SK-N-SH (cell line): ENCODE results near the gene NXPH4. TPM values are rescaled to one million over a fixed set of nuclear protein-coding genes. Genes with fewer than 3 reads are reported as not detected.

Experiments used
- CTCF ChIA-PET: fragments of 300-600, 350-600 bp; formaldehyde crosslinking; extraction: SDS; loops from one replicate; lab custom pipeline; 2021; lab: Yijun Ruan, JAX
- POLR2A ChIA-PET: fragments of 350-600 bp; sonication (Branson Sonifier 250); formaldehyde crosslinking; extraction: SDS; loops from one replicate; lab custom pipeline; 2020; ENCODE audit warnings: antibody characterized with exemption, inconsistent platforms; lab: Yijun Ruan, JAX
- DNase-seq: peaks from one replicate; pipeline ENCODE4 v3.0.0; 2012
- H2AFZ ChIP-seq: fragments of 200-600 bp; sonication (generic); 2 replicates; pipeline ENCODE4 v1.8.1; 2016; ENCODE audit warnings: antibody characterized with exemption, mild to moderate bottlenecking, low read depth
- H3F3A ChIP-seq: fragments of 200-600 bp; sonication (generic); replicated peaks from 2 replicates; pipeline ENCODE3; 2016; ENCODE audit warnings: antibody characterized with exemption, mild to moderate bottlenecking; ENCODE audit not compliant: insufficient read depth
- H3K27ac ChIP-seq, 2 experiments: fragments of 200-500 bp in 1 of 2; fragments of 200-600 bp in 1 of 2; sonication (Bioruptor generic) in 1 of 2; sonication (generic), shearing (Covaris generic) in 1 of 2; 2 replicates each; pipeline versions ENCODE4 v1.5.1 to v1.6.1; 2014 to 2016; ENCODE audit warnings: low read depth in 2 of 2, inconsistent platforms in 1 of 2, low read length in 1 of 2, mild to moderate bottlenecking in 1 of 2, mixed read lengths in 1 of 2
- H3K27me3 ChIP-seq: fragments of 200-600 bp; sonication (generic), shearing (Covaris generic); 2 replicates; pipeline ENCODE4 v1.6.1; 2016; ENCODE audit warnings: mixed run types; ENCODE audit not compliant: insufficient read depth
- H3K36me3 ChIP-seq, 2 experiments: fragments of 200-500 bp in 1 of 2; fragments of 200-600 bp in 1 of 2; sonication (Bioruptor generic) in 1 of 2; sonication (generic) in 1 of 2; replicated peaks in 1 of 2; 2 replicates each; pipeline versions ENCODE3 to v1.5.1; 2014 to 2016; ENCODE audit warnings: low read length in 1 of 2, mild to moderate bottlenecking in 1 of 2; ENCODE audit not compliant: insufficient read depth in 2 of 2, control insufficient read depth in 1 of 2
- H3K4me1 ChIP-seq, 2 experiments: fragments of 200-500 bp in 1 of 2; fragments of 200-600 bp in 1 of 2; sonication (Bioruptor generic) in 1 of 2; sonication (generic), shearing (Covaris generic) in 1 of 2; 2 replicates each; pipeline versions ENCODE4 v1.5.1 to v1.6.1; 2014 to 2016; ENCODE audit warnings: low read depth in 1 of 2, low read length in 1 of 2, mixed run types in 1 of 2; ENCODE audit not compliant: insufficient read depth in 2 of 2, control insufficient read depth in 1 of 2
- H3K4me2 ChIP-seq: fragments of 200-600 bp; sonication (generic), shearing (Covaris generic); 2 replicates; pipeline ENCODE4 v1.6.1; 2017; ENCODE audit warnings: mixed run types
- H3K4me3 ChIP-seq, 2 experiments: fragments of 200-500 bp in 1 of 2; fragments of 200-600 bp in 1 of 2; sonication (Bioruptor generic) in 1 of 2; sonication (generic), shearing (Covaris generic) in 1 of 2; 2 replicates each; pipeline versions ENCODE4 v1.5.1 to v1.8.1; 2014 to 2016; ENCODE audit warnings: low read depth in 2 of 2, inconsistent platforms in 1 of 2, low read length in 1 of 2, mild to moderate bottlenecking in 1 of 2, mixed read lengths in 1 of 2, moderate library complexity in 1 of 2
- H3K79me2 ChIP-seq: fragments of 200-600 bp; sonication (generic); 2 replicates; pipeline ENCODE4 v1.8.1; 2017; ENCODE audit warnings: mild to moderate bottlenecking; ENCODE audit not compliant: insufficient read depth
- H3K9ac ChIP-seq: fragments of 200-600 bp; sonication (generic); 2 replicates; pipeline ENCODE4 v1.6.1; 2017; ENCODE audit warnings: mixed run types
- H3K9me2 ChIP-seq: fragments of 200-600 bp; sonication (generic); 2 replicates; pipeline ENCODE4 v1.6.1; 2017; ENCODE audit warnings: mixed run types
- H3K9me3 ChIP-seq: fragments of 200-600 bp; sonication (generic); 2 replicates; pipeline ENCODE4 v1.6.1; 2017; ENCODE audit warnings: mixed run types, mild to moderate bottlenecking, moderate library complexity
- H4K20me1 ChIP-seq: fragments of 200-600 bp; sonication (generic); 2 replicates; pipeline ENCODE4 v1.6.1; 2017; ENCODE audit warnings: mild to moderate bottlenecking, mixed run types; ENCODE audit not compliant: insufficient read depth
- ELF1 ChIP-seq: IDR thresholded peaks from 2 replicates; pipeline ENCODE4 v1.4.0; 2012
- EP300 ChIP-seq, 2 experiments: IDR thresholded peaks; 2 replicates each; pipeline versions ENCODE4 v1.4.0 to v1.6.1; 2012; ENCODE audit warnings: borderline replicate concordance in 1 of 2, low read depth in 1 of 2, low read length in 1 of 2
- EZH2phosphoT487 ChIP-seq: fragments of 200-600 bp; sonication (generic); IDR thresholded peaks from 2 replicates; pipeline ENCODE4 v1.6.1; 2017; ENCODE audit warnings: low read depth, mixed run types, mild to moderate bottlenecking, antibody characterized with exemption, moderate library complexity, borderline replicate concordance
- FOSL2 ChIP-seq: IDR thresholded peaks from 2 replicates; pipeline ENCODE4 v1.4.0; 2012; ENCODE audit warnings: low read depth, mild to moderate bottlenecking, moderate library complexity, borderline replicate concordance
- FOXM1 ChIP-seq: IDR thresholded peaks from 2 replicates; pipeline ENCODE4 v1.4.0; 2012; ENCODE audit warnings: low read depth, mild to moderate bottlenecking
- GABPA ChIP-seq: IDR thresholded peaks from 2 replicates; pipeline ENCODE4 v1.4.0; 2012; ENCODE audit warnings: low read depth, mild to moderate bottlenecking
- IRF3 ChIP-seq: fragments of 150-350 bp; IDR thresholded peaks from 2 replicates; pipeline ENCODE4 v1.6.1; 2016; ENCODE audit warnings: mild to moderate bottlenecking, low read depth, low read length
- JUND ChIP-seq: IDR thresholded peaks from 2 replicates; pipeline ENCODE4 v1.4.0; 2012
- MAX ChIP-seq: IDR thresholded peaks from 2 replicates; pipeline ENCODE4 v1.4.0; 2012; ENCODE audit warnings: low read depth
- MEF2A ChIP-seq: IDR thresholded peaks from 2 replicates; pipeline ENCODE4 v1.4.0; 2012; ENCODE audit warnings: low read depth, borderline replicate concordance
- MXI1 ChIP-seq: IDR thresholded peaks from 2 replicates; pipeline ENCODE4 v1.6.1; 2012; ENCODE audit warnings: mild to moderate bottlenecking, low read depth, low read length, improper control_type of control experiment
- RAD21 ChIP-seq: IDR thresholded peaks from 2 replicates; pipeline ENCODE4 v1.6.1; 2012; ENCODE audit warnings: mild to moderate bottlenecking, low read length
- RFX5 ChIP-seq: IDR thresholded peaks from 2 replicates; pipeline ENCODE4 v1.6.1; 2012; ENCODE audit warnings: mild to moderate bottlenecking, improper control_type of control experiment, low read length
- RXRA ChIP-seq: IDR thresholded peaks from 2 replicates; pipeline ENCODE4 v1.4.0; 2012; ENCODE audit warnings: low read depth, mild to moderate bottlenecking, borderline replicate concordance
- TAF1 ChIP-seq: IDR thresholded peaks from 2 replicates; pipeline ENCODE4 v1.6.1; 2012; ENCODE audit warnings: low read depth, mild to moderate bottlenecking, low read length, moderate library complexity, borderline replicate concordance
- TCF12 ChIP-seq: IDR thresholded peaks from 2 replicates; pipeline ENCODE4 v1.4.0; 2012
- TEAD4 ChIP-seq: IDR thresholded peaks from 2 replicates; pipeline ENCODE4 v1.4.0; 2012; ENCODE audit warnings: mild to moderate bottlenecking, borderline replicate concordance; ENCODE audit not compliant: insufficient read depth
- USF2 ChIP-seq: fragments of 150-350 bp; IDR thresholded peaks from 2 replicates; pipeline ENCODE4 v1.6.1; 2017; ENCODE audit warnings: antibody characterized with exemption, low read length, low read depth, borderline replicate concordance
- YY1 ChIP-seq: IDR thresholded peaks from 2 replicates; pipeline ENCODE4 v1.4.0; 2012; ENCODE audit warnings: low read depth, mild to moderate bottlenecking
- WGBS: methylation state at CpG from one replicate; pipeline ENCODE4 v1.1.6; 2017; ENCODE audit warnings: low lambda C conversion rate; 5-methylcytosine and 5-hydroxymethylcytosine counted together
- polyA plus RNA-seq, 3 experiments: library from polyadenylated mRNA; depleted of rRNA; stranded (reverse); fragments of >200 nt; gene quantifications; 2 replicates each; pipeline ENCODE4 v1.2.3, GENCODE V29; 2012
- TF ChIP-seq, protein P1 (sequence below): fragments of 200-600 bp; sonication (generic); IDR thresholded peaks from 2 replicates; pipeline ENCODE4 v1.6.1; 2017; ENCODE audit warnings: antibody characterized with exemption, mild to moderate bottlenecking, moderate library complexity

NXPH4 gene
- polyA plus RNA-seq, 1 of the 3 experiments (the other 2 are of a cell fraction) = 0.31 TPM

GRCh38 chr12:57195186-57195585, 21.4 kb upstream of the NXPH4 start:
- Histone ChIP-seq H3K79me2 (no peaks in the 10 kb centered on the region), H3K36me3 (peaks cover 7 to 85% of the 10 kb centered on the region in 2 experiments), H3K4me1 (no peaks in the 10 kb centered on the region), H3K9ac (no peak overlapping the region), H3K4me3 (no peak overlapping the region), H2AFZ (no peak overlapping the region), H3K4me2 (no peak overlapping the region), H3F3A (peaks cover 3% of the 10 kb centered on the region), H4K20me1 (no peaks in the 10 kb centered on the region), H3K9me2 (no peaks in the 10 kb centered on the region), H3K9me3 (no peaks in the 10 kb centered on the region), H3K27me3 (no peaks in the 10 kb centered on the region), H3K27ac (no peak overlapping the region)
- WGBS = 92% methylated on average over 13 of the region's 19 CpGs
- POLR2A ChIA-PET = no interaction called here
- CTCF ChIA-PET = interaction anchor here (1.6 to 31.5 kb wide), 5 partner anchors 13 to 84 kb away, joined by 4 to 616 read pairs (median 12); partner anchors contain the start of genes LRP1-AS and STAT6
- TF ChIP-seq TEAD4 = no peak
- TF ChIP-seq ELF1 = no peak
- TF ChIP-seq TAF1 = no peak
- TF ChIP-seq RAD21 = no peak
- no peak for TF ChIP-seq YY1
- no peak for TF ChIP-seq IRF3
- no peak for TF ChIP-seq FOSL2
- no peak for DNase-seq

GRCh38 chr12:57195611-57196371, 20.8 kb upstream of the NXPH4 start:
- Histone ChIP-seq H2AFZ (no peak overlapping the region), H4K20me1 (no peaks in the 10 kb centered on the region), H3K36me3 (peaks cover 2 to 81% of the 10 kb centered on the region in 2 experiments), H3K27me3 (no peaks in the 10 kb centered on the region), H3F3A (no peaks in the 10 kb centered on the region), H3K4me1 (no peaks in the 10 kb centered on the region), H3K9ac (no peak overlapping the region), H3K79me2 (no peaks in the 10 kb centered on the region), H3K4me3 (no peak overlapping the region), H3K9me2 (no peaks in the 10 kb centered on the region), H3K9me3 (no peaks in the 10 kb centered on the region), H3K27ac (no peak overlapping the region), H3K4me2 (no peak overlapping the region)
- POLR2A ChIA-PET = interaction anchor here (1.1 kb wide), 1 partner anchor 8 kb away, joined by 3 read pairs; no protein-coding TSS in a partner anchor
- CTCF ChIA-PET = interaction anchor here (0.6 to 31.5 kb wide), 8 partner anchors 13 to 84 kb away, joined by 3 to 616 read pairs (median 5); partner anchors contain the start of genes LRP1-AS and STAT6
- no peak for DNase-seq
- WGBS = 88% methylated on average over 13 of the region's 34 CpGs
- TF ChIP-seq ELF1 = no peak
- no peak for TF ChIP-seq RFX5
- TF ChIP-seq JUND = no peak
- no peak for TF ChIP-seq FOXM1
- no peak for TF ChIP-seq MXI1
- no peak for TF ChIP-seq RXRA
- no peak for TF ChIP-seq TEAD4
- TF ChIP-seq USF2 = no peak
- TF ChIP-seq GABPA = no peak
- no peak for TF ChIP-seq TCF12
- no peak for TF ChIP-seq MAX
- TF ChIP-seq TAF1 = no peak
- no peak for TF ChIP-seq EZH2phosphoT487
- TF ChIP-seq, protein P1, sequence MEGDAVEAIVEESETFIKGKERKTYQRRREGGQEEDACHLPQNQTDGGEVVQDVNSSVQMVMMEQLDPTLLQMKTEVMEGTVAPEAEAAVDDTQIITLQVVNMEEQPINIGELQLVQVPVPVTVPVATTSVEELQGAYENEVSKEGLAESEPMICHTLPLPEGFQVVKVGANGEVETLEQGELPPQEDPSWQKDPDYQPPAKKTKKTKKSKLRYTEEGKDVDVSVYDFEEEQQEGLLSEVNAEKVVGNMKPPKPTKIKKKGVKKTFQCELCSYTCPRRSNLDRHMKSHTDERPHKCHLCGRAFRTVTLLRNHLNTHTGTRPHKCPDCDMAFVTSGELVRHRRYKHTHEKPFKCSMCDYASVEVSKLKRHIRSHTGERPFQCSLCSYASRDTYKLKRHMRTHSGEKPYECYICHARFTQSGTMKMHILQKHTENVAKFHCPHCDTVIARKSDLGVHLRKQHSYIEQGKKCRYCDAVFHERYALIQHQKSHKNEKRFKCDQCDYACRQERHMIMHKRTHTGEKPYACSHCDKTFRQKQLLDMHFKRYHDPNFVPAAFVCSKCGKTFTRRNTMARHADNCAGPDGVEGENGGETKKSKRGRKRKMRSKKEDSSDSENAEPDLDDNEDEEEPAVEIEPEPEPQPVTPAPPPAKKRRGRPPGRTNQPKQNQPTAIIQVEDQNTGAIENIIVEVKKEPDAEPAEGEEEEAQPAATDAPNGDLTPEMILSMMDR = no peak
- TF ChIP-seq RAD21 = no peak
- TF ChIP-seq MEF2A = no peak
- TF ChIP-seq EP300 (IDR thresholded peaks at IDR 0.05; ENCODE audit: borderline replicate concordance in 1 of 2, low read depth in 1 of 2, low read length in 1 of 2) = no peak
